Measurements from ENCODE around the gene MSMP.

- TF ChIP-seq, protein P1, sequence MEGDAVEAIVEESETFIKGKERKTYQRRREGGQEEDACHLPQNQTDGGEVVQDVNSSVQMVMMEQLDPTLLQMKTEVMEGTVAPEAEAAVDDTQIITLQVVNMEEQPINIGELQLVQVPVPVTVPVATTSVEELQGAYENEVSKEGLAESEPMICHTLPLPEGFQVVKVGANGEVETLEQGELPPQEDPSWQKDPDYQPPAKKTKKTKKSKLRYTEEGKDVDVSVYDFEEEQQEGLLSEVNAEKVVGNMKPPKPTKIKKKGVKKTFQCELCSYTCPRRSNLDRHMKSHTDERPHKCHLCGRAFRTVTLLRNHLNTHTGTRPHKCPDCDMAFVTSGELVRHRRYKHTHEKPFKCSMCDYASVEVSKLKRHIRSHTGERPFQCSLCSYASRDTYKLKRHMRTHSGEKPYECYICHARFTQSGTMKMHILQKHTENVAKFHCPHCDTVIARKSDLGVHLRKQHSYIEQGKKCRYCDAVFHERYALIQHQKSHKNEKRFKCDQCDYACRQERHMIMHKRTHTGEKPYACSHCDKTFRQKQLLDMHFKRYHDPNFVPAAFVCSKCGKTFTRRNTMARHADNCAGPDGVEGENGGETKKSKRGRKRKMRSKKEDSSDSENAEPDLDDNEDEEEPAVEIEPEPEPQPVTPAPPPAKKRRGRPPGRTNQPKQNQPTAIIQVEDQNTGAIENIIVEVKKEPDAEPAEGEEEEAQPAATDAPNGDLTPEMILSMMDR (IDR thresholded peaks at IDR 0.05): no peak
- no peak for TF ChIP-seq POLR2AphosphoS5 (IDR thresholded peaks at IDR 0.05)
- TF ChIP-seq POLR2A (IDR thresholded peaks at IDR 0.05): no peak
Measured at GRCh38 chr9:35771075-35771433, 17.0 kb upstream of the MSMP start.
